Muscle of leg (tissue), 11 donors: ENCODE results near the gene TMEM225B. TPM values are rescaled to one million over a fixed set of nuclear protein-coding genes. Genes with fewer than 3 reads are reported as not detected.
"Not testable (repeated sequence)": the region's sequence is repeated elsewhere in the genome, so short reads cannot be mapped to it uniquely, and the experiment has no call there.

Experiments
- DNase-seq: peaks from one replicate; pipeline ENCODE4 v3.0.0; 2013
- H3K27ac ChIP-seq: one replicate; pipeline ENCODE4 v1.5.1; 2013; ENCODE audit warnings: mild to moderate bottlenecking, low read length, control low read depth
- H3K27me3 ChIP-seq: one replicate; pipeline ENCODE4 v1.6.1; 2013; ENCODE audit warnings: low read length; ENCODE audit not compliant: control insufficient read depth, insufficient read depth
- H3K36me3 ChIP-seq: one replicate; pipeline ENCODE4 v1.6.1; 2013; ENCODE audit warnings: low read length; ENCODE audit not compliant: control insufficient read depth, insufficient read depth
- H3K4me1 ChIP-seq: one replicate; pipeline ENCODE4 v1.6.1; 2013; ENCODE audit warnings: low read length; ENCODE audit not compliant: control insufficient read depth, insufficient read depth
- H3K4me3 ChIP-seq: one replicate; pipeline ENCODE4 v1.5.1; 2013; ENCODE audit warnings: low read length, control low read depth
- H3K9me3 ChIP-seq: replicated peaks from 2 replicates; pipeline ENCODE4 v1.6.1; 2013; ENCODE audit warnings: low read depth, low read length; ENCODE audit not compliant: control insufficient read depth
- WGBS: methylation state at CpG from one replicate; pipeline ENCODE4 v1.1.5; 2013; ENCODE audit warnings: missing lambda C conversion rate; ENCODE audit not compliant: insufficient coverage; 5-methylcytosine and 5-hydroxymethylcytosine counted together
- polyA plus RNA-seq, 8 donors: library from polyadenylated mRNA; unstranded; fragments of 120-200 nt; gene quantifications; one replicate each; pipeline versions ENCODE4 v1.2.1 to v1.2.3, GENCODE V29; 2013; ENCODE audit warnings: inconsistent platforms in 1 of 8, low replicate concordance in 1 of 8; ENCODE audit not compliant: insufficient read length in 8 of 8, insufficient read depth in 1 of 8
- total RNA-seq: library from RNA; stranded (reverse); fragments of 120-200 nt; gene quantifications from one replicate; pipeline ENCODE4 v1.2.4, GENCODE V29; 2013

Gene TMEM225B
- total and polyA plus RNA-seq, 9 donors = 0.37 to 1.3 (median 0.77) TPM

DNA sequence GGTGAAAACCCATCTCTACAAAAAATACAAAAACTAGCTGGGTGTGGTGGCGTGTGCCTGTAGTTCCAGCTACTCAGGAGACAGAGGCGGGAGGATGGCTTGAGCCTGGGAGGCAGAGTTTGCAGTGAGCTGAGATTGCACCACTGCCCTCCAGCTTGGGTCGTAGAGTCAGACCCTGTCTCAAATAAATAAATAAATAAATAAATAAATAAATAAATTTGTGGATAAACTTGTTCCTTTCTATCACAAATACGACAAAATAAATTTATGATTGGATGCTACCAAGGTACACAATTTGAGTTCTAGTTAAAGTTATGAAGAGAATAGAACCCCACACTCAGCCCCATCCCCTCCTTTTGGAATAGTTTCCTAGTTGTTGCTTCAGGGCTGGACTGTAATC, 55.2 kb downstream of the TMEM225B start:
- H3K36me3 ChIP-seq, H3K27ac ChIP-seq, DNase-seq, H3K4me3 ChIP-seq, H3K27me3 ChIP-seq, H3K4me1 ChIP-seq, H3K9me3 ChIP-seq: not testable (repeated sequence)
- WGBS = no CpG with 5 or more reads among the region's 4 CpGs

DNA sequence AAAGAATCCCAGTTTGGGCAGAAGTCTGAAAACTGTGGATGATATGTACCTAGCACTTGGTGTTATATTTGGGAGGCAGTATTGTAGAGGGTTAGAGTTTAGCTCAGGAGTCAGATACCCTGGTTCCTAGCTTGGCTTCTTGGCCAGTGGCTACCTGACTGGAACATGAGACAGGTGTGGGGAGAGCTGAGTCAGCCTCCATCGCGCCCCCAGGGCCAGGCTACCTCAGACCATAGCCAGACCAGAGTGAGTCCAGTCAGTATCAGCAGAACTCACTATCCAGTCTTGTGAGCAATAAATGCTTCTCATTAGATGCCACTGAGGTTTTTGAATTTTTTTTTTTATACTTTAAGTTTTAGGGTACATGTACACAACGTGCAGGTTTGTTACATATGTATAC, 55.7 kb downstream of the TMEM225B start:
- 100% methylated on average over 2 of the region's 3 CpGs for WGBS
- Histone ChIP-seq H3K4me3 (no peak overlapping the region), H3K36me3 (no peaks in the 10 kb centered on the region), H3K27ac (no peak overlapping the region), H3K4me1 (no peaks in the 10 kb centered on the region), H3K27me3 (no peaks in the 10 kb centered on the region), H3K9me3 (no peaks in the 10 kb centered on the region)
- DNase-seq = no peak

DNA sequence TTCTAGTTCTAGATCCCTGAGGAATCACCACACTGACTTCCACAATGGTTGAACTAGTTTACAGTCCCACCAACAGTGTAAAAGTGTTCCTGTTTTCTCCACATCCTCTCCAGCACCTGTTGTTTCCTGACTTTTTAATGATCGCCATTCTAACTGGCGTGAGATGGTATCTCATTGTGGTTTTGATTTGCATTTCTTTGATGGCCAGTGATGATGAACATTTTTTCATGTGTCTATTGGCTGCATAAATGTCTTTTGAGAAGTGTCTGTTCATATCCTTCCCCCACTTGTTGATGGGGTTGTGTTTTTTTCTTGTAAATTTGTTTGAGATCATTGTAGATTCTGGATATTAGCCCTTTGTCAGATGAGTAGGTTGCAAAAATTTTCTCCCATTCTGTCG, 56.6 kb downstream of the TMEM225B start:
- H3K9me3 ChIP-seq, H3K36me3 ChIP-seq, DNase-seq, H3K27ac ChIP-seq, H3K27me3 ChIP-seq, H3K4me1 ChIP-seq, H3K4me3 ChIP-seq: not testable (repeated sequence)
- WGBS = no CpG with 5 or more reads among the region's 3 CpGs

DNA sequence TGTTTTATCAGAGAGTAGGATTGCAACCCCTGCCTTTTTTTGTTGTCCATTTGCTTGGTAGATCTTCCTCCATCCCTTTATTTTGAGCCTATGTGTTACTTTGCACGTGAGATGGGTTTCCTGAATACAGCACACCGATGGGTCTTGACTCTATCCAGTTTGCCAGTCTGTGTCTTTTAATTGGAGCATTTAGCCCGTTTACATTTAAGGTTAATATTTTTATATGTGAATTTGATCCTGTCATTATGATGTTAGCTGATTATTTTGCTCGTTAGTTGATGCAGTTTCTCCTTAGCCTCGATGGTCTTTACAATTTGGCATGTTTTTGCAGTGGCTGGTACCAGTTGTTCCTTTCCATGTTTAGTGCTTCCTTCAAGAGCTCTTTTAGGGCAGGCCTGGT, 59.8 kb downstream of the TMEM225B start:
- not testable (repeated sequence) for H3K36me3 ChIP-seq, H3K27me3 ChIP-seq, H3K9me3 ChIP-seq, H3K4me3 ChIP-seq, H3K4me1 ChIP-seq, DNase-seq, H3K27ac ChIP-seq
- WGBS = no CpG with 5 or more reads among the region's 5 CpGs

Other genes with a start within 250 kb of the TMEM225B start
- 51.3 TPM for gene ARPC1B, start 223.5 kb upstream of the TMEM225B start, total RNA-seq
- 10 to 100 TPM; 39.6 to 66.7 (median 50.2) TPM for gene ARPC1B, start 223.5 kb upstream of the TMEM225B start, polyA plus RNA-seq
- 64.8 TPM for gene PDAP1, start 189.7 kb upstream of the TMEM225B start, total RNA-seq
- 100 to 1,000 TPM; 119 to 155 (median 138) TPM for gene PDAP1, start 189.7 kb upstream of the TMEM225B start, polyA plus RNA-seq
- gene BUD31, start 189.3 kb upstream of the TMEM225B start, total RNA-seq = 72.8 TPM
- 10 to 100 TPM; 74.5 to 88.5 (median 79.7) TPM for gene BUD31, start 189.3 kb upstream of the TMEM225B start, polyA plus RNA-seq
- gene PTCD1, start 159.5 kb upstream of the TMEM225B start, total RNA-seq = 4.3 TPM
- 1 to 10 TPM; 2.9 to 6.0 (median 4.2) TPM for gene PTCD1, start 159.5 kb upstream of the TMEM225B start, polyA plus RNA-seq
- 31.8 TPM for gene CPSF4, start 159.3 kb upstream of the TMEM225B start, total RNA-seq
- gene CPSF4, start 159.3 kb upstream of the TMEM225B start, polyA plus RNA-seq = 10 to 100 TPM; 29.2 to 48.3 (median 35.8) TPM
- 498 TPM for gene ATP5MF, start 132.1 kb upstream of the TMEM225B start, total RNA-seq
- 100 to 1,000 TPM; 336 to 432 (median 388) TPM for gene ATP5MF, start 132.1 kb upstream of the TMEM225B start, polyA plus RNA-seq
- 22.0 TPM for gene ZNF789, start 125.4 kb upstream of the TMEM225B start, total RNA-seq
- gene ZNF789, start 125.4 kb upstream of the TMEM225B start, polyA plus RNA-seq = 10 to 100 TPM; 14.8 to 53.8 (median 23.2) TPM
- gene ZNF394, start 98.0 kb upstream of the TMEM225B start, total RNA-seq = 19.9 TPM
- gene ZNF394, start 98.0 kb upstream of the TMEM225B start, polyA plus RNA-seq = 10 to 100 TPM in 4 of 8 donors, 1 to 10 TPM in 4; 7.9 to 11.2 (median 9.9) TPM
- gene ZKSCAN5, start 93.6 kb upstream of the TMEM225B start, total RNA-seq = 10.7 TPM
- gene ZKSCAN5, start 93.6 kb upstream of the TMEM225B start, polyA plus RNA-seq = 10 to 100 TPM in 2 of 8 donors, 1 to 10 TPM in 6; 7.1 to 11.5 (median 9.5) TPM
- gene FAM200A, start 46.2 kb upstream of the TMEM225B start, total RNA-seq = 8.3 TPM
- gene FAM200A, start 46.2 kb upstream of the TMEM225B start, polyA plus RNA-seq = 10 to 100 TPM in 1 of 8 donors, 1 to 10 TPM in 7; 8.0 to 10.1 (median 8.9) TPM
- 46.2 TPM for gene ZNF655, start 39.6 kb upstream of the TMEM225B start, total RNA-seq
- 10 to 100 TPM; 32.3 to 51.9 (median 38.3) TPM for gene ZNF655, start 39.6 kb upstream of the TMEM225B start, polyA plus RNA-seq
- 11.2 TPM for gene ZSCAN25, start 18.7 kb downstream of the TMEM225B start, total RNA-seq
- gene ZSCAN25, start 18.7 kb downstream of the TMEM225B start, polyA plus RNA-seq = 10 to 100 TPM in 4 of 8 donors, 1 to 10 TPM in 4; 8.9 to 12.5 (median 9.9) TPM
- gene CYP3A5, start 81.7 kb downstream of the TMEM225B start, total RNA-seq = 0.93 TPM
- 1 to 10 TPM in 3 of 8 donors, under 1 TPM in 5; 0.40 to 8.1 (median 0.83) TPM for gene CYP3A5, start 81.7 kb downstream of the TMEM225B start, polyA plus RNA-seq
- 0.58 TPM for gene CYP3A7, start 136.9 kb downstream of the TMEM225B start, total RNA-seq
- 1 to 10 TPM in 2 of 8 donors, under 1 TPM in 2, not detected in 4; 0.11 to 6.2 (median 1.7) TPM for gene CYP3A7, start 136.9 kb downstream of the TMEM225B start, polyA plus RNA-seq
- 0.04 TPM for gene CYP3A4, start 185.9 kb downstream of the TMEM225B start, total RNA-seq
- gene CYP3A4, start 185.9 kb downstream of the TMEM225B start, polyA plus RNA-seq = 1 to 10 TPM in 1 of 8 donors, under 1 TPM in 6, not detected in 1; 0.07 to 1.8 (median 0.13) TPM
- not detected for gene CYP3A43, start 229.7 kb downstream of the TMEM225B start, total RNA-seq
- under 1 TPM in 2 of 8 donors, not detected in 6; 0.08 to 0.16 TPM for gene CYP3A43, start 229.7 kb downstream of the TMEM225B start, polyA plus RNA-seq